Placental epithelial cell (primary cell): ENCODE results near the gene ZNF384. TPM values are rescaled to one million over a fixed set of nuclear protein-coding genes. Genes with fewer than 3 reads are reported as not detected.

Experiments
- small RNA-seq: library from RNA; depleted of rRNA; stranded (forward); fragments of <200 nt; gene quantifications from one replicate; pipeline ENCODE3, GENCODE V24; 2012
- total RNA-seq: library from RNA; depleted of rRNA; stranded (reverse); fragments of >200 nt; gene quantifications from 2 replicates; pipeline ENCODE4 v1.2.3, GENCODE V29; 2012

ZNF384 gene
- total RNA-seq: 29.2 and 29.8 TPM in 2 replicates

DNA sequence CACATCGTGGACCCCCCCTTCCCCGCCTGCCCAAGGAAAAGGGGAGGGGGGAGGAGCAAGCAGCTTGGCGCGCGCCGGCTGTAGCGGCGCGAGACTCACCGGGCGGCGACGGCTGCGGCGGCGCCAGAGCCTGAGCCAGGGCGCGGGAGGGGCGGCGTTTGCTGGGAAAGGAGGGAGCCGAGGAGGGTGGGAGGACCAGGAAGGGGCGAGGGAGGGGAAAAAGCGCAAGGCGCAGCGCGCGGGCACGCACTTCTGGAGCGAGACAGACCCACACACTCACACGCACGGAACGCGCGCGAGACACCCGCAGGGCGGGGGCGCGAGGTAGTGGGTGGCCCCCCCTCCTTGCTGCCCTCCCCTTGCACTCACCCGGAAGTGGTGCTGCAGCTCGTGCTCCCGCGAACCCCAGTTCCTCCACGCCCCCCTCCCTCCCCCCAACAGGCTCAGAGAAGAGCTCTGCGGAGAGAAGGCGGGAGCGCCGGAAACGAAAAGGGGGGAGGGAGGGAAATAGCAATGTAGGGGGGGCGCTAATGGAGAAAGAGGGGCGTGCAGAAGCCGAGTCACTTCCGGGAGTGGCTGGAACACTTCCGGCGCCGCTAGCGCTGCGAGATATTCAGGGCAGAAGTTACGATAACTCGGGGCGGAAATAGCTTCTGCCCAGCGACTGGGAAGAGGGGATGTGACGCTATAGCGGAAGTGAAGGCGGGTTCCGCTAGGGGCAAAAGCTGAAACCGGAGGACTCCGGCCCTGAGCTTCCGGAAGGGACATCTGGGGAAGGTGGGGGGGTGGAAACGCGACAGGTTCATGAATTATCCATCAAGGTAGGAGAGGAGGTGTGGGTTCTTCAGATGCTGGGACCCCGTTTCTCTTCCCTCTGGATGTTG lies at the start of gene ZNF384:
Gene ZNF384, minus strand, starts transcription at position 377 of the 884 bp plus-strand sequence. CDS start 9,855 bp downstream, outside the sequence.

DNA sequence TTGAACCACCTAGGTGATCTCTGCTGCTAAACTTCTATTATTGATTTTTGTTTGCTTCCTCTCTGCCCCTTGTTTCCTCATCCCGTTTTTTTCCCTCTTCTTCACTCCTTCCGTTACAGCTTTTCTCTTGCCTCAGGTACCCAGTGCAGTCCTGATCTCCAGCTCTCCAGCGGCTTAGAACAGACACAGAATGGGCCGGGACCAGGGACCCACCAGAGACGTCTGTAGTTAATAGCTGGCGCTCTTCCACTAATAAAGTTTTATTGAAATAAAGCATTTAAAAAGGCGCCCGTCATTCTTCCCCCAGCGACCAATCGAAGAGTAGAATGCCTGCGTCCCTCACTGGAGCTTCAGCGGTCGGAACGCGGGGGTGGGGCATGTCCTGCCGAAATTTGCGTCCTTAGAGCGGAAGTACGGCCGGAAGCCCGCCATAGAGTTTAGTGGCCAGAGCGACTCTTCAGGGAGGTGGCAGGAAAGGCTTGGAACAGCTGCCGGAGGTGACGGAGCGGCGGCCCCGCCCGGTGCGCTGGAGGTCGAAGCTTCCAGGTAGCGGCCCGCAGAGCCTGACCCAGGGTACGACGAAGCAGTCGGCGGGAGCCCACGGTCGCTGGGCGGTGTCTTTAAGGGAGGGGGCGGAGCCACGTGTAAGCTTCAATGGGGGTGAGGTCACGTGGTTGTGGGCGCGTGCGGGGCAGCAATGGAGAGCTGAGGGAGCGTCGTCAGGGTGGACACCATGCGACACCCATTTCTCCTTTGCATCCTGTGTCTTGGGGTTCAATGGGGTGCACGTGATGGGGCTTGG lies 34.6 kb upstream of the ZNF384 start, which contains the start of gene COPS7A:
Gene COPS7A, plus strand, starts transcription at position 440 of the 802 bp plus-strand sequence. CDS start 611 bp downstream, outside the sequence.

DNA sequence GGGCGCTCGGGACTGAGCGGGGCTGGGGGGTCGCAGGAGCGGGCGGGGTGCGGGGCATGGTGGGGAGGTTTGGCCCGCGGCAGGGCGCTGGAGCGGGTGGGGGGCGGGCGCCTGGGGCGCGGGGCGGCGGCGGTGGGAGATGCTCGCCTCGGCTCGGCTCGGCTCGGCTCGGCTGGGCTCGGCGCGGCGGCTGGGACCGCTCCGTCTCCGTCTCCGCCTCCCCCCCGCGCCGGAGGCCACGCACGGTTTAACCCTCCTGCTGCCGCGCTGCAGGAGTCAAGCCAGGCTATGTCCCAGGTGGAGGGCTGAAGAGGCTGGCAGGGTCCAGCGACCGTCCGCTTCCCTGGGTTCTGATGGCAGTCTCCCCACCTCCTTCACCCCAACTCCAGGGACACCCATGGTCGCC lies 11.5 kb upstream of the ZNF384 start, which contains the start of gene PIANP:
Gene PIANP, minus strand, starts transcription at position 170 of the 406 bp plus-strand sequence. CDS start 2,754 bp downstream, outside the sequence.

DNA sequence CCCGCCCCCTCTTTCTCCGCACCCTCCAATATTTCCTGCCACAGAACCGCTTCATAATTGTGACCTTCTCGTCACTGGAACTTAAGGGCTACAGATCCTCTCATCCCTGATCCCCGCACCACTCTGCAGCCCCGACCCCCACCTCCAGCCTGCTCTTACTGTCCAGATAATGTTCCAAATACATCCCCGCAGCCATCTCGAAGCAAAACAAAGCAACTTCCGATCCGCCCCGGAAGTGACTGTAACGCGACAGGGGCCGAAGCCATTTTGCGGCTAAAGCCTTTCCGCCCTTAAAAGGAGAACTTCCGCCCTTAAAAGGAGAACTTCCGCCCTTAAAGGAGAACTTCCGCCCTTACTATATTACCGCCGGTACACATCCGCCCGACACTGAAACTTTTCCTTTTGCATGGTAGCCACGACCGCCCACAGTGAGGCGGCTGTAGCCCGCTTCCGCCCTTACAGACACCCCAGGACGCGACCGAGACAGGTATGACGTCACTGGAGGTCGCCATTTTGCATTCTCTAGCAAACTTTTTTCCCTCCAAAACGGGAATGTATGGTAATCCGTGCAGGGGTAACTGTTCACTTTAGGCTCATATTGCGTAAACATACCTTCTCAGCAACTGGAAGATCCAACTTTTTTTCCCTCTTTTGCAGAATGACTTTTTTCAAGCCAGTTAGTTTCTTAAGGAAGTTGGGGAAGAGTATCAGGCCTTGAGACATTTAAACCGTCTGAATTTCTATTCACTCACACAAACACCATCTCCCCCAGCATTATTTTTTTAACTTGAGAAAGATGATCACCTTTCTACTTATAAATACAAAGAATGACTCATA lies 26.1 kb downstream of the ZNF384 start, which contains the start of gene ING4:
Gene ING4, minus strand, starts transcription at position 214 of the 837 bp plus-strand sequence. Its CDS starts 18 bp downstream, at position 196.

DNA sequence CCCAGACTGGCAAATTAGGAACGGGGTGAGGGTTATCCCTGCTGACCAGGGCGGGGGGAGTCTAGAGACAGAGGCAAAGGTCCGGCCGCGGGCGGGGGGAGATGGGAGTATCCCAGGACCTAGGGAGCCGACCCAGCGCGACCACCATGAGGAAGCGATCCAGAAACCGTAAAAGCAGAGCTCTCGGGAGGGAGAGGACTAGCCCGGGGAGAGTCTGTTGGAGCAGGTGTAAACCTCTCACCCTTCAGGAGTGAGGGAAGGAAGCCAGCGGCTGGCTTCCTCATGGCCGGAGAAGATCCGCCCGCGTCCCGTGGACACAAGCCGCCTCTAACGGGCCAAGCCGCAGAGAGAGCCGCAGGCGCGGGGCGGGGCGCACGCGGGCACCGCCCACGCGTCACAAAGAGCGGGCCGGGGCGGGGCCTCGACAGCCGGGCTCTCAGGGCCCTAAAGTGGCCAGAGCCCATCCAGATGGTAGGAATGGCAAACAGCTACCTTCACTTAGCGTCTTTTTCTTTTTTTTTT lies 42.0 kb downstream of the ZNF384 start, which contains the start of gene ACRBP:
Gene ACRBP, minus strand, starts transcription at position 350 of the 522 bp plus-strand sequence. Its CDS starts 66 bp downstream, at position 284.

DNA sequence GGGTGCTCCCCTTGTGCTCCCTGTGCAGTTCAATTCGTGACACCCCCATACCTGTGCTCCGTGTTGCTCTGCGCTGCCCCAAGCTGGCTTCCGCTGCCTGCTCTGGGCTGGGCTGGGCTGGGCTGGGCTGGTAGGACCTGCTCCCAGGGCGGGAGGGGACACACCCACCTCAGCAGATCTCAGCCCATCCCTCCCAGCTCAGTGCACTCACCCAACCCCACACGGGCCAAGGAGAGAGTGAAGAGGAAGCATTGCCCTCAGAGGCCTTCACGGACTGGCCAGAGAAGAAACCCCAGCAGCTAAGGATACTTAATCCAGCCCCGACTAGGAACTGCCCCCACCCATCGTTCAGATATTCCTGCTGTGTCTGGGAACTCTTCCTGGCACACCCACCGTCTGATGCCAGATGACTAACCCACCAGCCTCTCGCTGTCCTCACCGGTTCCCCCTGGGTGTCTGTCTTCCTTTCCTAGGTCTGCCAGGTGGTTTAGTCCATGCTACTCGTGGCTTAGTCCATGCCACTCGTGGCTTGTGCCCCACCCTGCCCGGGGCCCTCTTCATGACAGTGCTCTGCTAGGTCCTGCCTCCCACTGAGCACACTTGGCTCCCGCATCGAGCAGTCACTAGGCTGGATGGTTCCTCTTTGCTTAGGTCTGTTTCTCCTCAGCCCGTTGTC lies 53.2 kb downstream of the ZNF384 start, which contains the start of gene LPAR5:
Gene LPAR5, minus strand, starts transcription at position 104 of the 676 bp plus-strand sequence. CDS start 14,711 bp downstream, outside the sequence.

Small RNA genes within 50 kb of the gene (small RNA-seq; reads per million reads assigned to genes)
- gene RNU6-781P: not detected

Other genes with a start within 250 kb of the ZNF384 start
- 0.33 TPM in 1 of 2 replicates, not detected in the other for gene CD27, start 244.4 kb downstream of the ZNF384 start, total RNA-seq
- 5.5 and 9.8 TPM in 2 replicates for gene TAPBPL, start 237.3 kb downstream of the ZNF384 start, total RNA-seq
- 5.1 and 9.5 TPM in 2 replicates for gene VAMP1, start 218.7 kb downstream of the ZNF384 start, total RNA-seq
- 90.7 and 115 TPM in 2 replicates for gene MRPL51, start 196.1 kb downstream of the ZNF384 start, total RNA-seq
- 34.5 and 62.5 TPM in 2 replicates for gene NCAPD2, start 195.3 kb downstream of the ZNF384 start, total RNA-seq
- 6,495 and 11,041 TPM in 2 replicates for gene GAPDH, start 154.9 kb downstream of the ZNF384 start, total RNA-seq
- 7.1 and 8.9 TPM in 2 replicates for gene IFFO1, start 133.3 kb downstream of the ZNF384 start, total RNA-seq
- 17.7 and 35.0 TPM in 2 replicates for gene NOP2, start 121.1 kb downstream of the ZNF384 start, total RNA-seq
- 221 and 313 TPM in 2 replicates for gene CHD4, start 82.0 kb downstream of the ZNF384 start, total RNA-seq
- gene LPAR5, start 53.4 kb downstream of the ZNF384 start, total RNA-seq: 5.1 and 10.7 TPM in 2 replicates
- 1.6 TPM in 1 of 2 replicates, not detected in the other for gene ACRBP, start 41.9 kb downstream of the ZNF384 start, total RNA-seq
- 47.9 and 81.7 TPM in 2 replicates for gene ING4, start 26.3 kb downstream of the ZNF384 start, total RNA-seq
- gene PIANP, start 11.4 kb upstream of the ZNF384 start, total RNA-seq: not detected in 2 replicates
- 48.4 and 50.3 TPM in 2 replicates for gene COPS7A, start 34.7 kb upstream of the ZNF384 start, total RNA-seq
- 117 and 212 TPM in 2 replicates for gene MLF2, start 63.8 kb upstream of the ZNF384 start, total RNA-seq
- 70.4 and 99.3 TPM in 2 replicates for gene PTMS, start 77.0 kb upstream of the ZNF384 start, total RNA-seq
- gene LAG3, start 83.1 kb upstream of the ZNF384 start, total RNA-seq: 0.11 and 0.39 TPM in 2 replicates
- gene CD4, start 100.2 kb upstream of the ZNF384 start, total RNA-seq: 0.98 and 1.2 TPM in 2 replicates
- 0.11 and 3.1 TPM in 2 replicates for gene GPR162, start 132.4 kb upstream of the ZNF384 start, total RNA-seq
- 47.1 and 86.8 TPM in 2 replicates for gene P3H3, start 139.0 kb upstream of the ZNF384 start, total RNA-seq
- gene GNB3, start 151.6 kb upstream of the ZNF384 start, total RNA-seq: 0.65 and 3.1 TPM in 2 replicates
- 7.9 and 13.8 TPM in 2 replicates for gene CDCA3, start 161.9 kb upstream of the ZNF384 start, total RNA-seq
- gene USP5, start 162.8 kb upstream of the ZNF384 start, total RNA-seq: 69.5 and 126 TPM in 2 replicates
- 461 and 897 TPM in 2 replicates for gene TPI1, start 178.2 kb upstream of the ZNF384 start, total RNA-seq
- gene SPSB2, start 183.9 kb upstream of the ZNF384 start, total RNA-seq: 8.8 and 12.6 TPM in 2 replicates
- gene LRRC23, start 215.4 kb upstream of the ZNF384 start, total RNA-seq: 8.2 and 21.6 TPM in 2 replicates
- gene ENO2, start 225.2 kb upstream of the ZNF384 start, total RNA-seq: 0.76 and 1.6 TPM in 2 replicates
- gene ATN1, start 238.6 kb upstream of the ZNF384 start, total RNA-seq: 12.7 and 23.2 TPM in 2 replicates